Transverse colon (tissue), 3 donors: ENCODE results near the gene PAX5.

Source experiments
- CTCF ChIP-seq, 5 experiments: fragments of 200-600 bp in 3 of 5; fragments of 450-650 bp in 2 of 5; sonication (generic) in 3 of 5; IDR thresholded peaks; 1 replicate in 2 of 5; 2 replicates in 3 of 5; pipeline ENCODE4 v1.5.1; 2016 to 2017; ENCODE audit warnings: antibody characterized with exemption in 5 of 5, inconsistent platforms in 3 of 5, mild to moderate bottlenecking in 2 of 5, moderate library complexity in 1 of 5
- EP300 ChIP-seq: sonication (generic); formaldehyde crosslinking; IDR thresholded peaks from one replicate; pipeline ENCODE4 v1.6.1; 2017; ENCODE audit warnings: antibody characterized with exemption, low read depth
- POLR2A ChIP-seq: fragments of 450-650 bp; IDR thresholded peaks from one replicate; pipeline ENCODE4 v1.6.1; 2016; ENCODE audit warnings: antibody characterized with exemption, mild to moderate bottlenecking, moderate library complexity

DNA sequence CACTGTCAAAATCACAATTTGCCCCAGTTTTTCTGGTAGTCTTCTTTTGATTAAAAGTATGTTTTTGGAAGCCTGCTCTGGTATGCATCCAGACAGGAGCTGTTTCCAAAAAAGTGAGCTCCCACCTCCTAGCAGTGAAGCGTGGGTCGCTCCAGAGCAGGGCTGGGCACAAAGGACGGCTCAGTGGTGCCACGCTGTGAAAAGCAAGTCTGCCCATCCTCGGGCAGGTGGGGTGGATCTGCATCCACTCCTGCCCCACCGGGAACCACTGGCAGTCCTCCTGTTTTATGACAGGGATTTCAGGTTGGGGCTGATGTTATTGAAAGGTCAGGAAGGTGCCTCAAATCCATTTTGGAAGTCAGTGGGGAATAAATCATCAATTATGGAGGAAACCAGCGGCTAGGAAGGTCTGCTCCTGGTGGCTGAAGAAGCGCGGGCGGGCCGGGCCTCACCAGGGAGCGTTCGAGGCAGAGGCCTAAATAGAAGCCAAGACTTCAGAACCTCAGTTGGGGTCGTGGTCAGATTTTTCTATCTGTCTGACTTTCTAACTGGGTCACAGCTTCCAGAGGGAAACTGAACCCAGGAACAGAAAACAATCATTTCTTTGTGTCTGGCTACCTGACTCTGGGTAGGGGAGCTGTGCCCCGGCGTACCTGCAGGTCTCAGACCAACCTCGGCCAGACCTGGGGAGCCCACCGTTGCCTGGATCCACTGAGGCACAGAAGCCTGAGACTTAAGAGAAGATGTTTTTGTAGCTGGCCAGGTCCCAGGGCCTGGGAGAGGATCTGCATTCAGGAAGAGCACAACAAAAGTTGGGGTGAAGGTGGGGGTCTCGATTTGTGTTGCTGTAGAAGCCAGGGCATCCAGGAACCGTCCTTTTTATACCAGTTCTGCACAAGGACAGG, 168.1 kb downstream of the PAX5 start:
- TF ChIP-seq CTCF (IDR thresholded peaks at IDR 0.05) = no peak
- TF ChIP-seq EP300 = no peak
- TF ChIP-seq POLR2A = no peak
